NCI-H446 (cell line): ENCODE measurements around the gene TRPM1.
"Not testable (repeated sequence)": the region's sequence is repeated elsewhere in the genome, so short reads cannot be mapped to it uniquely, and the experiment has no call there.

Source experiments
- DNase-seq, 2 experiments: peaks; one replicate each; lab custom pipeline; 2025; lab: John Stamatoyannopoulos, UW

TRPM1 gene

GRCh38 chr15:31116423-31117030 is 15.0 kb upstream of the TRPM1 start:
- DNase-seq, result no peak

GRCh38 chr15:31111091-31111647 is 9.6 kb upstream of the TRPM1 start:
- DNase-seq, result no peak

GRCh38 chr15:31108836-31109235 is 7.3 kb upstream of the TRPM1 start:
- no peak for DNase-seq

DNA sequence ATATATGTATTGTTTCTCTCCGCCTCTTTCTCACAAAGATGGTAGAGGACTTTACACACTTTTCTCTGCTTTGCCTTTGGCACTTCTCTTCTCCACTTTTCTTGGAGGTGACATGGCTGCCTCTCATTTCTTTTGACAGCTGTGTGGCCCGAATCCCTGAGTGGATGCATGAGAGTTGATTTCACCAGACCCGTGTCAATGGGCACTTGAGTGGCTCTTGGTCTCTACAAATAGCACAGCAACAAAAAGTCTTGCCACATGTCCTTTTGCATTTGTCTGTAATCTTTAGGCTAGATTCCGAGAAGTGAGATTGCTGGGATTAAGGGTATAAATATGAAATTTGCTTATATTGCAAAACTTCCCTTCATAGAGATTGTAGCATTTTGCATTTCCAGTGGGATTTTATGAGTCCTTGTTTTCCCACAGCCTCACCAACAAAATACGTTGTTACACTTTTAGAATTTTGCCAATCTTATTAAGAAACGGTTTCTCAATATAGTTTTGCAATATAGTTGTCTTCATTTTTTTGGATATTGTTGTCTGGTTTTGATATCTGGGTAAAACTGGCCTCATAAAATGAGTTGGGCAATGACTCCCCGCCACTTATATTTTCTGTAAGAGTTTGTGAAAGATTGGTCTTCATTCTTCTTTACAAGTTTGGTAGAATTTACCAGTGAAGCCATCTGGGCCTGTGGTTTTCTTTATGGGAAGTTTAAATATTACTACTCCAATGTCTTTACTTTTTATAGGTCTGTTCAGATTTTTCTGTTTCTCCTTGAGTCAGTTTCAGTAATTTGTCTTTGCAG is 5.2 kb upstream of the TRPM1 start:
- no peak for DNase-seq

- no peak for DNase-seq
Observed at GRCh38 chr15:31104003-31104402, 2.5 kb upstream of the TRPM1 start.

DNA sequence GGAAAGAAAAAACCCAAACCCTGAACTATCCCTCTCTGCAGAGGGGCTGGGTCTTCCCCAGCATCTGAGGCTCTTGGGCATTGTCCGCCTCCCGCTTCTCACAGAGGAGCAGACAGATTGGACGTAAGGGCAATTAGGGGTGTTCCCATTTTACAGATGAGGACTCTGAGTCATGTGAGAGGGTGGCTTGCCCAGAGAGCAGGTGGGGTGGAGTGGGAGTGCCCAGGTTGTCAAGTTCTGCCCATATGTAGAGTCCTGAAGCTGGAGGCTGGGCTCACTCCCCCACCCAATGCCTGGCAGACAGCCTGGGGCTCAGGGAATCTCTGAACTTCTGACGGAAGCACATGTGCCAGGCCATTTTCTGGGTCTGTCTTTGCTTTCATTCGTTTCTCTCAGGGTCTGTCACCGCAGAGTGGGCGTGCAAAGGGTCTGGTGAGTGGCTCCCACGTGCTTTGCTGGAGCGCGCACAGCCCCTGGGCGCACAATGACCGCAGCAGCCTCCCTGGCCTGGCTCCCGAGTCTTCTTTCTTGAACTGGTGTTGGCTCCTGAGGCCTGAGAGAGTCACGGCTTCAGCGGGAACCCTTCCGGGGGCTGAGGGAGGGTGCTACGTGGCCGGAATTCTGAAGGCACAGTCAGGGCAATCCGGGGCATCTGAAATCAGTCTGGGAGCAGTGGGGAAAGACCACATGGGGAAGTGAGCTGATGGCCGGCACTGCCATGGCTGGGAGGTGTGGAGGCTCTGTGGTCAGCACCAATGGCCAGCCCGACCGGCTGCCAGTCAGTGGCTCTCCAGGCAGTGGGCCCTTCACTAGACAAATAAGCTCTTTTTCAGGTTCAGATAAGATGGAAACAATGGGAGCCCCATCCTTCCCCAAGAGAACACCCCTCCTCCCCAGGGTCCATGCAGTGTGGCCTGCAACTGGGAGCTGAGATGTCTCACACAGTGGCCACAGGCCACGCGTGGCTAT is 1.1 kb upstream of the TRPM1 start:
- DNase-seq, result no peak

- no peak for DNase-seq
Observed at GRCh38 chr15:31102039-31102321, 455 bp upstream of the TRPM1 start.

- DNase-seq, result no peak
Observed at GRCh38 chr15:31100738-31101137, 787 bp downstream of the TRPM1 start.

DNA sequence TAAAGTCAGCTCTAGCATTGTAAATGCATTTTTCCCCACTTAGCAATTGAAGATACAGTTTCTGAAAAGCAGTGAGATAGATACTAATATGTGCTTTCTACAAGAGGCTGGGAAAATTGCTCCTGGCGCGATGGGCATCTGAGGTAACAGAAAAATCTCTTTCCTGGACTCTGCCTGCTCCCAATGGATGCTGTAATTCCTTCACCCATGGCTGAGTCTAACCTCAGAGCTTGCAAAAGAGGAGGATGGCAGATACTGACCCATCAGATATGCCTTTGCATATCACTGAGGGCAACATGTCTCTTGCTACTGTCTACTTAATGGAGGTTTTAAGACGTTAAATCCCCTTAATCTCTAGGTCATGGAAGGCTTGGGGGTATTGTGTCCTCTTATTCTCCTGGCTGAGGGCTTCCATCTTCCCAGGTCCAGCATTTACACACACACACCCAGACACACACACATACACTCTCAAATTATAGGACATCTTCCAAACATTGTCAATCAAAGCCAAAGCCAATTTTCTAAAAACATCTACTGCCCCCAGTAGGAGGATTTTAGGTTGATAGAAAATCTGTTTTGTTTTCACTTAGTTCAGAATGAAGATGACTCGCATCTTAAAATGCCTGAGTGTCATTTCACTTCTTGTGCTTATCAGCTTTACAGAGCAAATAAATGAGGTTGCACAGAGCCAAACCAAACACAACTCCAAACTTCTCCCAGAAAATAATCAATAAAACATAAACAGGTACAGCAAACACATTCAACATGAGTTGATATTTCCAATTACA is 2.4 kb downstream of the TRPM1 start:
- no peak for DNase-seq

DNA sequence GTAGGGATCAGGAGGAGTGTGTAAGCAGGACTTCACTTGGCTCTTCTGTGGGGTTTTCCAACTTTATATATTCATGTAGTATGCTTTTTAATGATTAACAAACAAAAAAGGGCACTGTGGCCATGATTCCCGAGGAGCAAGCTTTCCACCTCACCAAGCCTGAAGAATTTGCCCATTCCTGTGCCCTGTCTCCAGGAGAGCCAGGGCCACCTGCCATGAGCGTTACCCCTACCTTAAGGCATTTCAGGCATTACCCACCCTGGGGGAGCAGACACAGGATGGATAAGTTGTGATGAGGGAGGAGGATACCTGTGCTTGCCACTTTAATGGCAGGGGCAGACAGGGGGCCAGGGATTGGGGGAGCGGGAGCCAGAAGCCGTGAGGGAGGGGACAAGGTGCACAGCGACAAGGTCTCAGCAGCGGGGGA is 3.0 kb downstream of the TRPM1 start:
- DNase-seq, result no peak

- DNase-seq, result no peak
Observed at GRCh38 chr15:31096563-31096962, 5.0 kb downstream of the TRPM1 start.

DNA sequence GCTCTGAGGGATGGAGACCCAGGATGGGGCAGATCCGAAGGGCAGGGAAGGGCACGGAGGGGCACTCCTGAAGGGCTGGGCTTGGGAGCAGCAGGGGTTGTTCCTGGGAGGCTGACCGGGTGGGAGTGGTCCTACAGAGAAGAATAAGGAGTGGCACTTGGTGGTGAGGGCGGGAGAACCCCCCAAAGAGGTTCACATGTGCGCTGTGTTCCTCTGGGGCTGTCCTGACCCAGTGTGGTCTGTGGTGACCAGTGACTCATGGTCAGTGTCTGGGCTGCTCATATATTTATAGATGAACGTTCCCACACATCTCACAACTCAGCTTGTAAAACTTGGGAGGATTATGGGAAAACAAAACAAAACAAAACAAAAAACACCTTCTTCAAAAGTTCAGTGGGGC is 10.0 kb downstream of the TRPM1 start:
- DNase-seq, result no peak

GRCh38 chr15:31090766-31091165 is 10.8 kb downstream of the TRPM1 start:
- DNase-seq, result no peak

- no peak for DNase-seq
Observed at GRCh38 chr15:31089368-31090047, 12.0 kb downstream of the TRPM1 start.

GRCh38 chr15:31088672-31089367 is 12.7 kb downstream of the TRPM1 start:
- no peak for DNase-seq

- DNase-seq, result not testable (repeated sequence)
Observed at GRCh38 chr15:31088041-31088440, 13.5 kb downstream of the TRPM1 start.

- DNase-seq, result no peak
Observed at GRCh38 chr15:31086344-31086743, 15.2 kb downstream of the TRPM1 start.

DNA sequence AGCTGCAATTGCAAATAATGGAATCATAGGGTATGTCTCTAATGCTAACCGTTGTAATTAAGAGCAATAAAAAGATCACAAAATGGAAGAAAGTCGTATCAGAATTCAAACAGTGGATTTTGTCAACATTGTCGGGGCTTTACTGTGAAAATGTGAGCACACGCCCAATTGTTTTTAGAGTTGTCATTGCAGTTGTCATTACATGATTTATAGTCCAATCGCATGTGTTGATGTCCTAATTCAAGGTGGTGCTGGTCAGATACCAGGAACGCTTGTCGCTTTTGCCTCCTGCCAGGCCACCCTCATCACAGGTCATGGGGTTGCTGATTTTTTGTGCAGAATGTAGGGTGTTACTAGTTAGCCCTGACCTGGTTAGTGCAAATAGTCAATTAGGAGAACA is 16.2 kb downstream of the TRPM1 start:
- DNase-seq, result no peak

- DNase-seq, result no peak
Observed at GRCh38 chr15:31084176-31084575, 17.3 kb downstream of the TRPM1 start.

- no peak for DNase-seq
Observed at GRCh38 chr15:31083370-31083780, 18.1 kb downstream of the TRPM1 start.
